Right lobe of liver (tissue), 6 donors: ENCODE measurements around the gene WIPF2. TPM values are rescaled to one million over a fixed set of nuclear protein-coding genes. Genes with fewer than 3 reads are reported as not detected.
"Not testable (repeated sequence)": the region's sequence is repeated elsewhere in the genome, so short reads cannot be mapped to it uniquely, and the experiment has no call there.

ENCODE experiments used
- ATAC-seq, 4 donors: fragments of 200-7000 bp; cut with Tn5 transposase; one replicate each; pipeline ENCODE4 v1.9.1; 2020; ENCODE audit warnings: mild to moderate bottlenecking in 4 of 4, moderate library complexity in 4 of 4
- DNase-seq, 3 donors: peaks; one replicate each; pipeline ENCODE4 v3.0.0-alpha.2; 2020
- H3K27ac ChIP-seq, 3 donors: fragments of 200-600 bp; one replicate each; pipeline ENCODE4 v1.8.0; 2022
- H3K27me3 ChIP-seq, 2 donors: fragments of 200-600 bp; one replicate each; pipeline ENCODE4 v1.8.0; 2022
- H3K36me3 ChIP-seq, 4 donors: fragments of 200-600 bp; sonication (generic) in 1 of 4; one replicate each; pipeline versions ENCODE4 v1.5.1 to v1.8.0; 2017 to 2022; ENCODE audit warnings: control low read depth in 1 of 4
- H3K4me1 ChIP-seq, 4 donors: fragments of 200-600 bp; sonication (generic) in 1 of 4; one replicate each; pipeline versions ENCODE4 v1.5.1 to v1.8.0; 2017 to 2022; ENCODE audit warnings: control low read depth in 1 of 4
- H3K4me3 ChIP-seq, 3 donors: fragments of 200-600 bp; one replicate each; pipeline ENCODE4 v1.8.0; 2022
- H3K9me3 ChIP-seq, 4 donors: fragments of 200-600 bp; sonication (generic) in 1 of 4; one replicate each; pipeline versions ENCODE4 v1.5.1 to v1.8.0; 2017 to 2022; ENCODE audit warnings: control low read depth in 1 of 4
- CTCF ChIP-seq, 4 donors: fragments of 200-600 bp in 3 of 4; fragments of 450-650 bp in 1 of 4; IDR thresholded peaks; one replicate each; pipeline versions ENCODE4 v1.5.1 to v1.8.0; 2016 to 2022; ENCODE audit warnings: antibody characterized with exemption in 4 of 4, mild to moderate bottlenecking in 2 of 4
- POLR2A ChIP-seq: fragments of 450-650 bp; IDR thresholded peaks from one replicate; pipeline ENCODE4 v1.6.1; 2017; ENCODE audit warnings: antibody characterized with exemption, mild to moderate bottlenecking
- WGBS: methylation state at CpG from one replicate; pipeline ENCODE4 v1.1.6; 2018; ENCODE audit warnings: low coverage, low lambda C conversion rate; ENCODE audit not compliant: insufficient coverage; ENCODE audit errors: missing lambda C conversion rate; 5-methylcytosine and 5-hydroxymethylcytosine counted together
- intact Hi-C, 2 donors: fragments of 100-400 bp; cut with DNase I; formaldehyde crosslinking; loops; one replicate each; pipeline versions ENCODE4 v1.11.2 to v1.14.1; 2022
- total RNA-seq, 6 experiments: library from RNA; depleted of rRNA in 2 of 6; stranded (reverse); fragments of >200 nt in 2 of 6; fragmentation: NEBNext Ultra II Directional in 3 of 6; extraction: Animal tissue kit (Norgen Biotek cat#: 25700) in 3 of 6; gene quantifications; one replicate each; pipeline versions ENCODE4 v1.1.0 to v1.2.4, GENCODE V29; 2016 to 2023
- donor health status: DM: no; HTN: yes; CAD: no.
- donor health status: DM: no; HTN: no; CAD: no.
- donor health status: DM: no; HTN: no; CAD: no.
- donor health status: DM: no; HTN: yes; CAD: no.
- donor health status: DM: no; HTN: yes; CAD: no.

WIPF2 gene
- total RNA-seq, 6 experiments from 2014 or later = 7.0 to 12.1 (median 9.0) TPM

DNA sequence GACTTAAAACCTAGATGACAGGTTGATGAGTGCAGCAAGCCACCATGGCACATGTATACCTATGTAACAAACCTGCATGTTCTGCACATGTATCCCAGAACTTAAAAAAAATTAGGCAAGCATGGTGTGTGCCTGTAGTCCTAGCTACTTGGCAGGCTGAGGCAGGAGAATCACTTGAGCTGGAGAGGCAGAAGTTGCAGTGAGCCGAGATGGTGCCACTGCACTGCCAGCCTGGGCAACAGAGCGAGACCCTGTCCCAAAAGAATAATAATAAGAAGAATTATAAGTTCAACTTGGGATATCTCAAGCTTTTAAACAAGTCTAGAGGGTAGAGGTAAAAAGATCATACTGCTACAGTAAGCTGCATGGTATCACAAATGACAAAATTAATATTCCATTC, 78.4 kb downstream of the WIPF2 start:
- Histone ChIP-seq H3K4me3 (no peak overlapping the region), H3K36me3 (peaks cover 0 to 2% (median 0%) of the 10 kb centered on the region in 4 donors), H3K4me1 (peaks cover 0 to under 1% (median 0%) of the 10 kb centered on the region in 4 donors), H3K27me3 (no peaks in the 10 kb centered on the region), H3K27ac (no peak overlapping the region), H3K9me3 (no peaks in the 10 kb centered on the region)
- intact Hi-C loops = no loop called here
- TF ChIP-seq POLR2A = no peak
- TF ChIP-seq CTCF (IDR thresholded peaks at IDR 0.05) = no peak
- no peak for DNase-seq
- WGBS = 94% methylated on average over 2 of the region's 2 CpGs
- no peak for ATAC-seq

GRCh38 chr17:40298726-40299125, 79.6 kb downstream of the WIPF2 start:
- intact Hi-C loops = no loop called here
- Histone ChIP-seq H3K27ac (no peak overlapping the region), H3K4me3 (no peak overlapping the region), H3K9me3 (no peaks in the 10 kb centered on the region), H3K36me3 (peaks cover 0 to 2% (median 0%) of the 10 kb centered on the region in 4 donors), H3K4me1 (peaks cover 0 to 10% (median 3%) of the 10 kb centered on the region in 4 donors), H3K27me3 (no peaks in the 10 kb centered on the region)
- TF ChIP-seq POLR2A (no peak), CTCF (IDR thresholded peaks at IDR 0.05) (no peak)
- 72% methylated on average over 3 of the region's 3 CpGs for WGBS
- no peak for DNase-seq
- ATAC-seq = no peak

DNA sequence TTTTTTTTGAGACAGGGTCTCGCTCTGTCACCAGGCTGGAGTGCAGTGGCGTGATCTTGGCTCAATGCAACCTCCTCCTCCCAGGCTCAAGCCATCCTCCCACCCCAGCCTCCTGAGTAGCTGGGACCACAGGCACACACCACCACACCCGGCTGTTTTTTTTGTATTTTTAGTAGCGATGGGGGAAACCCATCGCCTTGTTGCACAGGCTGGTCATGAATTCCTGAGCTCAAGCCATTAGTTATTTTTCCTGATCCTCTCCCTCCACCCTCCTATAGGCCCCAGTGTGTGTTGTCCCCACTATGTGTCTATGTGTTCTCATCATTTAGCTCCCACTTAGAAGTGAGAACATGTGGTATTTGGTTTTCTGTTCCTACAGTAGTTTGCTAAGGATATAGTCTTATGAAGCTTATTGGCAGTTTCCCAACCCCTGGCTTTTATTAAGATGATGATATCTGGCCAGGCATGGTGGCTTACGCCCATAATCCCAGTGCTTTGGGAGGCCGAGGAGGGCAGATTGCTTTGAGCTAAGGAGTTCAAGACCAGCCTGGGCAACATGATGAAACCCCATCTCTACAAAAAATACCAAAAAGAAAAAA, 80.2 kb downstream of the WIPF2 start:
- H3K27me3 ChIP-seq, H3K36me3 ChIP-seq, DNase-seq, ATAC-seq, H3K27ac ChIP-seq, intact Hi-C loops, H3K4me3 ChIP-seq, H3K9me3 ChIP-seq: not testable (repeated sequence)
- H3K4me1 ChIP-seq = peaks cover 0 to 14% (median 4%) of the 10 kb centered on the region in 4 donors
- WGBS = 77% methylated on average over 6 of the region's 7 CpGs

- no peak overlapping the region for H3K4me3 ChIP-seq
- ATAC-seq (peak; percentile 66 to 75 (median 68)), DNase-seq (peak in 1 of 3 donors; percentile 49)
- no peaks in the 10 kb centered on the region for H3K27me3 ChIP-seq
- H3K4me1 ChIP-seq = peaks cover 0 to 14% (median 4%) of the 10 kb centered on the region in 4 donors
- 28% methylated on average over 4 of the region's 4 CpGs for WGBS
- intact Hi-C loops = no loop called here
- H3K27ac ChIP-seq = no peak overlapping the region
- no peak for TF ChIP-seq POLR2A
- TF ChIP-seq CTCF (IDR thresholded peaks at IDR 0.05) = peak; percentile 49 to 54 (median 51)
- H3K9me3 ChIP-seq = no peaks in the 10 kb centered on the region
- H3K36me3 ChIP-seq = no peaks in the 10 kb centered on the region
These were observed 82.2 kb downstream of the WIPF2 start for GRCh38 chr17:40301315-40301714.

- Histone ChIP-seq H3K27ac (no peak overlapping the region), H3K9me3 (no peaks in the 10 kb centered on the region), H3K36me3 (no peaks in the 10 kb centered on the region), H3K4me1 (peaks cover 0 to 18% (median 4%) of the 10 kb centered on the region in 4 donors), H3K27me3 (no peaks in the 10 kb centered on the region), H3K4me3 (no peak overlapping the region)
- ATAC-seq (peak; percentile 77 to 89 (median 82)), DNase-seq (no peak)
- TF ChIP-seq POLR2A (no peak), CTCF (IDR thresholded peaks at IDR 0.05) (peak; percentile 69 to 90 (median 74))
- 33% methylated on average over 3 of the region's 4 CpGs for WGBS
- intact Hi-C loops = no loop called here
These were observed 84.0 kb downstream of the WIPF2 start for GRCh38 chr17:40303009-40303657.
